ENCODE results near the gene TXK.
A peak's percentile ranks its signal among the peaks of the same experiment; 100 is the strongest.

Gene TXK

GRCh38 chr4:48100256-48100655 lies 33.8 kb downstream of the TXK start:
- DNase-seq: no peak

GRCh38 chr4:48095441-48095840 lies 38.6 kb downstream of the TXK start:
- no peak for DNase-seq

- no peak for DNase-seq
Observed at GRCh38 chr4:48093991-48094416, 40.0 kb downstream of the TXK start.

- no peak for DNase-seq
Observed at GRCh38 chr4:48090621-48091020, 43.4 kb downstream of the TXK start.

GRCh38 chr4:48085821-48086589 lies 48.0 kb downstream of the TXK start:
- DNase-seq: no peak

- DNase-seq: no peak
Observed at GRCh38 chr4:48082956-48083355, 51.1 kb downstream of the TXK start.

GRCh38 chr4:48081196-48081595 lies 52.9 kb downstream of the TXK start:
- DNase-seq: no peak

- no peak for DNase-seq
Observed at GRCh38 chr4:48079972-48080391, 54.1 kb downstream of the TXK start.

GRCh38 chr4:48078862-48079655 lies 55.0 kb downstream of the TXK start:
- no peak for DNase-seq

- no peak for DNase-seq
Observed at GRCh38 chr4:48078425-48078824, 55.6 kb downstream of the TXK start.

GRCh38 chr4:48074657-48075056 lies 59.4 kb downstream of the TXK start:
- no peak for DNase-seq

GRCh38 chr4:48073567-48074103 lies 60.4 kb downstream of the TXK start:
- DNase-seq: no peak

- DNase-seq: no peak
Observed at GRCh38 chr4:48071191-48071590, 62.9 kb downstream of the TXK start.

- no peak for DNase-seq
Observed at GRCh38 chr4:48069026-48069425, 65.0 kb downstream of the TXK start.

GRCh38 chr4:48068182-48068581 lies 65.9 kb downstream of the TXK start:
- no peak for DNase-seq

- DNase-seq: no peak
Observed at GRCh38 chr4:48067536-48067935, 66.5 kb downstream of the TXK start.

- DNase-seq: no peak
Observed at GRCh38 chr4:48065587-48066052, 68.4 kb downstream of the TXK start.

- DNase-seq: no peak
Observed at GRCh38 chr4:48064349-48064748, 69.7 kb downstream of the TXK start.

GRCh38 chr4:48058617-48059530 lies 75.2 kb downstream of the TXK start:
- no peak for DNase-seq

GRCh38 chr4:48051078-48051477 lies 83.0 kb downstream of the TXK start:
- no peak for DNase-seq

GRCh38 chr4:48049483-48049882 lies 84.6 kb downstream of the TXK start:
- no peak for DNase-seq

- DNase-seq: no peak
Observed at GRCh38 chr4:48047896-48048295, 86.2 kb downstream of the TXK start.

- peak; percentile 8 for DNase-seq
Observed at GRCh38 chr4:48047421-48047844, 86.6 kb downstream of the TXK start.

Measured in SIG-M5 (cell line).